ENCODE results near the gene ECD.

The ECD gene

DNA sequence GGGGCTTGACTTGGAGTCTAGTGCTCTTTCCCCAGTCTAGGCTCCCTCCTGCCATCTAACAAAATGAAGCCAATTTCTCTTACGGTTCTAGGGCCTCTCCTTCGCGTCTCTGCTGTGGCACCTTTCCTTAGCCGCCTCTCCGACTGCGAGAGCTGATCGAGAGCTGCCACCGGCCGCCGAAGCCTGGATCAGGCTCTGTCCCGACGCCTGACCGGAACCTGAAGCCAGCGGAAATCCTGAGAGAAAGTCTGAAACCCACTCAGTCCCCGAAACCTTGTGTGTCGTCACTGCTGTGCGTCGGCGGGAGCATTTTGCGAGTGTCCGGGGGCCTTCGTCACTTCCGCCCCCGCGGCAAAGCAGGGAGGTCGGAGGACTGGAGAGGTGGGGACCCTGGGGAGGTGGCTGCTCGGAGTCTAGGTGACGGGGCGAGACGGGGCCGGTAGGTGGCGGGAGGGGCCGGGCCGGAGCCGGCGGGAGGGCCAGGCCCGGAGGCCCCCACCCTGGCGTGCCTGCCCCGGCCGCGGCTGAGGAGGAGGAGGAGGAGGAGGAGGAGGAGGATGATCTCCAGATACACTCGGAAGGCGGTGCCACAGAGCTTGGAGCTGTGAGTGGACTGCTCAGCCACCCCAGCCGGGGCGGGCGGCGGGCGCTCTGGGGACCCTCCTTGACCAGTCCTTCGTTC, at the start of gene ECD, which contains the start of gene FAM149B1:
Gene ECD (minus strand): TSS at position 226 of the 682 bp plus-strand sequence. CDS start 4,071 bp downstream, outside the sequence.
Gene FAM149B1 (plus strand): TSS at position 337 of the 682 bp plus-strand sequence. CDS start 221 bp downstream, at position 558.
- DNase-seq (ENCODE audit: low read depth, low spot score): peak; percentile 80

- no peak for DNase-seq (ENCODE audit: low read depth, low spot score)
These were observed 47.9 kb upstream of the ECD start for GRCh38 chr10:73215749-73216148.

- no peak for DNase-seq (ENCODE audit: low read depth, low spot score)
These were observed 43.5 kb upstream of the ECD start for GRCh38 chr10:73211106-73211811.

GRCh38 chr10:73210395-73211105, 42.7 kb upstream of the ECD start:
- no peak for DNase-seq (ENCODE audit: low read depth, low spot score)

DNA sequence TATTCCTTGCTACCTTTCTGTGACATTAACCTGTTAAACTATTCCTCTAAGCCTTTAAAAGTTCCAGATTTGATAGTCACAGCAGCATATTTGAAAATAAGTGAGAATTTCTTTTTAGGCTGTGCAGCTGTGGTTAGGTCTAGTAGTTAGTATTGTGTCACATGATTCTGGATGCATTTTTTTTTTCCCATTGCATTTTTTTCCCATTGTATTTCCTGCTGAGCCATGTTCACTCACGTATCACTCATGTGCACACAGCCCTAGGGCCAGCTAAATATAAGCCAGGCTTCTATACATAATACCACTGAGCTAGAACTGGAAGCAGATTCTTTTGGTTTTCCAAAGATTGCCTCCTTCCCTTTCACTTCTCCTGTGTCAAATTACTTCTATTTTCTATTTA, 41.9 kb upstream of the ECD start:
- DNase-seq (ENCODE audit: low read depth, low spot score): no peak

- no peak for DNase-seq (ENCODE audit: low read depth, low spot score)
These were observed 40.1 kb upstream of the ECD start for GRCh38 chr10:73207883-73208282.

GRCh38 chr10:73206385-73206784, 38.6 kb upstream of the ECD start:
- no peak for DNase-seq (ENCODE audit: low read depth, low spot score)

GRCh38 chr10:73205890-73206289, 38.1 kb upstream of the ECD start:
- no peak for DNase-seq (ENCODE audit: low read depth, low spot score)

GRCh38 chr10:73205081-73205480, 37.3 kb upstream of the ECD start:
- no peak for DNase-seq (ENCODE audit: low read depth, low spot score)

DNA sequence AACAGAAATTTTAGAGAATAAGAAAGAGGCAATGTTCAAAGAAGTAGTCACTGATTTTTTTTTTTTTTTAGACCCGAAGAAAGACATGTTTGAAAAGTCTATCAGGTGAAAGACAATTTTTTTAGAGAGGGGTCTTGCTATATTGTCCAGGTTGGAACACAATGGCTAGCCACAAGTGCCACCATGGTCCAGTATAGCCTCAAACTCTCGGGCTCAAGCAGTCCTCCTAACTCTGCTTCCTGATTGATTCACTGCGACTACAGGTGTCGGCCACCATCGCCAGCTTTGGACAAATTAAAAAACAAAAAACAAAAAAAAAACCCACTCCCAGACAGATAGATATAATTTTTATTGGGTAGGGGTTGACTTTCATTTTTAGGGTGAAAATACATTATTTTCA, 22.4 kb upstream of the ECD start:
- DNase-seq (ENCODE audit: low read depth, low spot score): no peak

DNA sequence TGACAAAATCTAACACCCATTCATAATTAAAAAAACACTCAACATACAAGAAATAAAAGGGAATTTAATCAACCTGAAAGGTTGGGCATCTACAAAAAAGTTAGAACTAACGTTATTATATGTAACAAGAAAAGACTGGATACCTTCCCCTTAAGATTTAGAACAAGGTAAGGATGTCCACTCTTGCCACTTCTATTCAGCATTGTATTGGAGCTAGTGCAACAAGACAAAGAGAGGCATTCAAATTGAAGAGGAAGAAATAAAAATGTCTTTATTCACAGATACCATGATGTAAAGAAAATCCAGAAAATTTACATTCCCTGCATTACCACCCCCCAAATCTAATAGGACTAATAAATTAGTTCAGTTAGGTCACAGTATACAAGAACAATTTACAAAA, 18.5 kb upstream of the ECD start:
- no peak for DNase-seq (ENCODE audit: low read depth, low spot score)

GRCh38 chr10:73183667-73184281, 16.0 kb upstream of the ECD start:
- DNase-seq (ENCODE audit: low read depth, low spot score): no peak

DNA sequence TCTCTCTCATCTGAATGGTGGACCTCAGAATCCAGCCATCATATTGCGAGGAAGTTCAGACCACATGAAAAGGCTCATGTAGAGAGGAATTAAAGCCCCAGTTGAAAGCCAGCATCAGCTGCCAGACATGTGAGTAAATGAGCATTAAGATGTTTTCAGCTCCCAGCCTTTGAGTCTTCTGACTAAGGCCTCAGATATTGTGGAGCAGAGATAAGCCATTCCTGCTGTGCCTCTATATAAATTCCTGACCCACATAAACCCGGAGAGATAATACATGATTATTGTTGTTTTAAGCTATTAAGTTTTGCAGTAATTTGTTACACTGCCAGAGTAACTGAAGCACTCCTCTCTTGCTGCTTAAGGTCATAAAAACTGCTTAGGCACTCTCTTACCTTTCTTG, 14.8 kb upstream of the ECD start:
- DNase-seq (ENCODE audit: low read depth, low spot score): no peak

DNA sequence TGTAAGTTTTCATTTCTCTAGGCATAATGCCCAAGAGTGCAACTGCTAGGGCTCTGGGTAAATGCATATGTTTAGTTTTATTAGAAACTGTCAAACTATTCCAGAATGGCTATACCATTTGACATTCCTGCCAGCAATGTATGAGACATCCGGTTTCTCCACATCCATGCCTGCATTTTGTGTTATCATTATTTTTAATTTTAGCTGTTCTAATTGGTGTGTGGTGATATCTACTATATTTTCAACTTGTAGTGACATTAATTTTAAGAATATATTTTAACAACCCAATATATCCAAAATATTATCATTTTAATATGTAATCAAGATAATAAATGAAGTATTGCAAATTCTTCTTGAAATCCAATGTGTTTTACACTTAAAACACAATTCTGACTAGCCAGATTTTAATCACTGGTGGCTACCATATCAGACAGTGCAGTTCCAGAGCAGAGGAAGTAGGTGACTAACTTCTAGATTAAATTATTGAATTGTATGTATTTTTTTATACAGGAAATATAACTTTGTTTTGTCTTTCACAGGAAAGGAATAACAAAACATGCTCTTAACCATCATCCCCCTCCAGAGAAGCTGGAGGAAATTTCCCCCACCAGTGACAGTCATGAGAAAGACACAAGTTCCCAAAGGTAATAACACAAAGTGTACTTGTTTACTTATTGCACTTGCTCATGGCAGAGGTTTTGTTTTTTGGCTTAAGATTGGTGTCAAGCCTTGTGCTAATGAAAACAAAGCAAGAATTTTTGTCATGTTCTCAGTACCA, 6.5 kb upstream of the ECD start:
- DNase-seq (ENCODE audit: low read depth, low spot score): no peak

DNA sequence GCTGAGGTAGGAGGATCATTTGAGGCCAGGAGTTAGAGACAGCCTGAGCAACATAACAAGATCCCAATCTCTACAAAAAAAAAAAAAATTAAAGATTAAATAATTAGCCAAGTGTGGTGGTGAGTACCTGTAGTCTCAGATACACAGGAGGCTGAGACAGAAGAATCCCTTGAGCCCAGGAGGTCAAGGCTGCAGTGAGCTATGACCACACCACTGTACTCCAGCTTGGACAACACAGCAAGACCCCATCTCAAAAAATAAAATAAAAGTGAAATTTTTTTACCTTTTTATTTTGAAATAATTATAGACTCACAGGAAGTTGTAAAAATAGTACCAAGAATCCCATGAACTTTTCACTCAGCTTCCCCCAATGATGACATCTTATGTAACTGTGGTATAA, 5.1 kb upstream of the ECD start:
- no peak for DNase-seq (ENCODE audit: low read depth, low spot score)

DNA sequence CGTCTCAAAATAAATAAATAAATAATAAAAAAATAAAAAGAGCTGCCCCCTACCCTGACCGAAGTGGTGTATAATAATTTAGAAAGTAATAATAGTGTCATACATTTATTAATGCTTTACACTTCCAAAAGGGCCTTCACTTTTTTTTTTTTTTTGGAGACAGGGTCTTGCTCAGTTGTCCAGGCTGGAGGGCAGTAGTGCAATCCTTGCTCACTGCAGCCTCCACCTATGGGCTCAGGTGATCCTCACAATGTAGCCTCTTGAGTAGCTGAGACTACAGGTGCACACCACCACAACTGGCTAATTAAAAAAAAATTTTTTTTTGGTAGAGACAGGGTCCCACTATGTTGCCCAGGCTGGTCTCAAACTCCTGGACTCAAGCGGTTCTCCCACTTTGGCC, 1.5 kb upstream of the ECD start:
- DNase-seq (ENCODE audit: low read depth, low spot score): no peak

GRCh38 chr10:73168465-73168803, 626 bp upstream of the ECD start:
- no peak for DNase-seq (ENCODE audit: low read depth, low spot score)

- no peak for DNase-seq (ENCODE audit: low read depth, low spot score)
These were observed 388 bp downstream of the ECD start for GRCh38 chr10:73167458-73167782.

- no peak for DNase-seq (ENCODE audit: low read depth, low spot score)
These were observed 836 bp downstream of the ECD start for GRCh38 chr10:73166972-73167371.

DNA sequence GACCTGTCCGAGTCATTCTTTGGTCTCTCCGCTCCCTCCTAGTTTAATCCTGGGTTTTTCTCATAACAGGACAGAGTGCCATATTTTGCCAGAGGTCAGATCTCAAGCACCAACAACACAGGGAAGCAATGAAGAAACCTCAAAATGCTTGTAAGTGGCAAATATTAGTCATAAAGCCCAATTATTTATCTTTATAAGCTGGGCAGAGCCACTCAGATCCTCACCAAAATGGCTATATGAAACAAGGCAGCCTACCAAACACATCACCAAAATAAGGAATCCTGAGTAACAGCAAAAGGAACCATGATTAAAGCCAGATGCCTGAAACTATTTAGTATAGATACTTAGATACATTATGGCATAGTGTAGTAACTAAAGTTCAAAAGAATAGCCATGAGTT, 4.7 kb downstream of the ECD start:
- no peak for DNase-seq (ENCODE audit: low read depth, low spot score)

DNA sequence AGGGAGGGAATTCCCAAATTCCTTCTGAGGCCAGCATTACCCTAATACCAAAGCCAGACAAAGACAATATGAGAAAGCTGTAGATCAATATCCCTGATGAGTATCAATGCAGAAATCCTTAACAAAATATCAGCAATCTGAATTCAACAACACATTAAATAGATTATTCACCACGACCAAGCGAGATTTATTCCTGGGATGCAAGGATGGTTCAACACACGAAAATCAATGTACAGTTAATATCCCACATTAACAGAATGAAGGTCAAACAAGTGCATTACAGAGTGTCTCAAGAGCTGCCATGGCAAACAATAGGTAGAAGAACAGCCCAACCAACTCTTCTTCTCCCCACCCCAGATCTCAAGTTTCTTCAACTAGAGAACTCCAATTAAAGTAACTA, 6.1 kb downstream of the ECD start:
- no peak for DNase-seq (ENCODE audit: low read depth, low spot score)

GRCh38 chr10:73161079-73161478, 6.7 kb downstream of the ECD start:
- DNase-seq (ENCODE audit: low read depth, low spot score): no peak
